Activated CD8-positive, alpha-beta memory T cell treated with anti-CD3 and anti-CD28 coated beads, Interleukin-2, amount 50 U/mL, for 48 hours (primary cell): ENCODE results near the gene LHFPL6.

Experiments used
- DNase-seq: peaks from one replicate; pipeline ENCODE4 v3.0.0-alpha.2; 2020

The LHFPL6 gene

GRCh38 chr13:39590466-39591036 is 12.4 kb downstream of the LHFPL6 start:
- no peak for DNase-seq

DNA sequence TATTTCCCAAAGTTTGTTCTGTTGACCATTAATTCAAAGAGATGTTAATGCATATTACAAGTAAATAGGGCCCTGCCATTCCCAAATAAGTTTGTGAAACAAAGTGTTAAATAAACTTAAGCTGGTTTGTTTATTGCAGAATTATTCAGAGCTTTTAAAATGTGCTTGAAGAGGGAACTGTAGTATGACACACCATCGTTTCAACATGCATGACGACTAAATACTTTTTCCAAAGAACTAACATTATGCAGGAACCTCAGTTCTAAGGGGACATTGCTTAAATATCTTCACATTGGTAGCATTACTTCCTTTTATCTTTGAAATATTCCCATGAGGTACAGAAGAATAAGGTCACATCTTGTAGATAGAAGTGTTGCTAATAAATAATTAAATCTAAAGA is 14.6 kb downstream of the LHFPL6 start:
- no peak for DNase-seq

DNA sequence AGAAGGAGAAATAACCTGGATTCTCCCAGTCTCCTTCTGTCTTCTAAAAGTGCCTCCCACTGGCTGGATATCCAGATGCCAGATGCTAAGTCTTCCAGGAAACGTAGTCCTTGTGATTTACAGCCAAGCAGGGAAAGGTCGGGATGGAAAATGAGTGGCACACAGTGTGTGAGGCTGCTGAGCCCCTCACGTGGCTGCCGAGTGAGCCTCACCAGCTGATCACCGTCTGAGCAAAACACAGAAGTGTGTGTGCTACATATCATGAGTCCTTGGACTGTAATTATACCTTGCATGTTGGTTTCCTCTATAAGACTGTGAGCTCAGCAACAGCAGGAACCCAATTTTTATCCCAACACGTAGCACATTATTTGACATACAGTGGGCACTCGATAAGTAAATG is 15.1 kb downstream of the LHFPL6 start:
- no peak for DNase-seq

DNA sequence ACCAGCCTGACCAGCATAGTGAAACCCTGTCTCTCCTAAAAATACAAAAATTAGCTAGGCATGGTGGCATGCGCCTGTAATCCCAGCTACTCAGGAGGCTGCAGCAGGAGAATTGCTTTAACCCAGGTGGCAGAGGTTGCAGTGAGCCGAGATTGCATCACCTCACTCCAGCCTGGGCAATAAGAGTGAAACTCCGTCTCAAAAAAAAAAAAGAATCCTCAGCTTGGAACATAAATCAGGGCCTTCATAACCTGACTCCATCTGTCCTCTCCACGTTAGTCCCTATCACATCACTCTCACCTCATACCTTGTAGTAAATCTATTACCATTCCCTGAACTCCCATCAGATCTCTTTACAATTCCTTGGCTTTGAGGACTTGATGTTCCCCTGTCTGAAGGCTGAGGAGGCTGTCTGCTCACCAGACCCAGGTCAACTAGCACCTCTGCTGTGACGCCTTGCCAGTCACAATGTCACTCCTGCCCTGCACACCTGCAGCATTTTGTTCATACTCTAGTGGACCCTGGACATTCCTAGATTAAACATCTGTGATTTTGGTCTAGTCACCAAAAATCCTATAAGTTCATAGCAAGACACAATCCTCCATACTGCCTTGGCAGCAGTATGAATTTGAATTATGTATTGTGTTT is 15.9 kb downstream of the LHFPL6 start:
- no peak for DNase-seq

- no peak for DNase-seq
Measured at GRCh38 chr13:39586151-39586550, 16.8 kb downstream of the LHFPL6 start.

- DNase-seq: no peak
Measured at GRCh38 chr13:39585219-39585618, 17.8 kb downstream of the LHFPL6 start.

- DNase-seq: no peak
Measured at GRCh38 chr13:39580881-39581575, 22.0 kb downstream of the LHFPL6 start.

GRCh38 chr13:39578821-39579291 is 24.1 kb downstream of the LHFPL6 start:
- no peak for DNase-seq

GRCh38 chr13:39577838-39578491 is 25.0 kb downstream of the LHFPL6 start:
- DNase-seq: no peak

DNA sequence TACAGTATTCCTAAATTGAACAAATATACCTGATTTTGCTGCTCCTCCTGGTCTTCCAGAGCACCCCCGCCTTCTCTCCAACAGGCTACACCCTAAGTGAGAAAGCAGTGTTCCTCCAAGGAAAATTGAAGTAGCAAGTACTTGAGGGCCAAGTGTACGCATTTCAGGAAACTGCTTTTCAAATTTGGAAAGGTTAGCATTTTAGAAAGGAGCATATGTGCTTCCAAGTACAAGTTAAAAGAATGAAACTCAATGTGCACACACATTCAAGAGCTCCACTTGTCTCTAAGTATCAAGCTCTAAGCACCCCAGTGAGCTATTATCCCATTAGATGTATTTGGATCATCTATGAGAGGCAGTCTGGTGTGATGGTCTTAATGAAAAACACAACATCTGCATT is 25.8 kb downstream of the LHFPL6 start:
- DNase-seq: no peak

- no peak for DNase-seq
Measured at GRCh38 chr13:39575641-39576238, 27.3 kb downstream of the LHFPL6 start.

- no peak for DNase-seq
Measured at GRCh38 chr13:39571502-39572092, 31.4 kb downstream of the LHFPL6 start.

GRCh38 chr13:39567569-39567968 is 35.4 kb downstream of the LHFPL6 start:
- no peak for DNase-seq

DNA sequence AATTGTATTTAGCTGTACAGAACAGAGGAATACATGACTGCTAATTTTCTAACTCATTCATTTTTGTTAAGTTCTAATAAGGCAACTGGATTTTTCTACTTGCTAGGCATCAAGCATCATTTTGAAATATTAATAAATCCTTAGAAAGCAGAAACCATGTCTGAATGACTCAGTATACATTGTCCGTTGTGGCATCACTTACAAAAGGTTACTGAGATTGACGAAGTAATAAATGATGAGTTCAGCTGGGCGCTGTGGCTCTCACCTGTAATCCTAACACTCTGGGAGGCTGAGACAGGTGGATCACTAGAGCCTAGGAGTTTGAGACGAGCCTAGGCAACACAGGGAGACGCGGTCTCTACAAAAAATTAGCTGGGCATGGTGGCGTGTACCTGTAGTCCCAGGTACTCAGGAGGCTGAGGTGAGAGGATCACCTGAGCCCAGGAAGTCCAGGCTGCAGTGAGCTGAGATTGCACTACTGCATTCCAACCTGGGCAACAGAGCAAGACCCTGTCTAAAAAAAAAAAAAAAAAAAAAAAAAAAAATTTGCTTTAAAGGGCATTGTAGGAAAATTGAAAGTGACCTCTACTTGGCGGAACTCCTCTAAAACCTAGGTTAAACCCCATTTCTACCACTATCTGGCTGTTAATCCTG is 36.6 kb downstream of the LHFPL6 start:
- no peak for DNase-seq

DNA sequence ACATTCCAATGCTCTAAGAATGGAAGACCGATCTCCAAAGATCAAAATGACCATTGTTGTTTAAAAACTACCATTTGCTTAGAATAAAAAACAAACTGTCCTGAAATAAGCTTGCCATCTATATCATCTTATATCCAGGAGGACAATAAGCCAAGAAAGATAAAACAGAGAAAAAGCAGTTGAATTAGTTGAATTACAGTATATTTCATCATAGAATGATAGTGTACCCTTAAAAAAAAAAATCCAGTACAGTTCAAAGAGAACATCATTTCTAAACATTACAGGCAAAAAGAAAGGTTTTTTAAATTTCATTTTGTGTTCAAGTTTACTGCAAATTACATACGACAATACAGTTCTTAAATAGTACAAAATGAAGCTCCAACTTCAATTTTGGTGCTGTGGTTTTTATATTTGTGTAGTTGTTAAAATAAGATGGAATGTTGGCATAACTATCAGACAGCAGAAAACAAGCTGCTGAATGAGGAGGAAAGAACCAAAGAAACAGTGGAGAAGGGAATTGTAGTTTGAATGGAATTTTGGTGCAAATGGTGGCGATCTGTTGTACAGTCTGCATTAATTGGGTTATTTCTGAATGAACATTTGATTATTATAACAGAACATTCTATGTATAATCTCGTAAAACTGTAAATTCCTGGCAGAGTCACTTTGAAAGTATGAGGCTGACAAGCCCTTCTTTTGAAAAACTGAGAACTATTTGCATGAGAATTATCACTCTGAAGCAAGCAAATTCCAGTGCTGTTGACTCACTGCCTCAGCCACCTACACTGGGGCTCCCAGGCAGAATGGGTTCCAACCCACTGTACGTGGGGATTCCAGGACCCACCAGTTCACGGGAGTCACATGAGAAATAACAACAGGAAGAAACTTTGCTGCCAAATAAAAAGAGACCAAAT is 37.7 kb downstream of the LHFPL6 start:
- DNase-seq: no peak

DNA sequence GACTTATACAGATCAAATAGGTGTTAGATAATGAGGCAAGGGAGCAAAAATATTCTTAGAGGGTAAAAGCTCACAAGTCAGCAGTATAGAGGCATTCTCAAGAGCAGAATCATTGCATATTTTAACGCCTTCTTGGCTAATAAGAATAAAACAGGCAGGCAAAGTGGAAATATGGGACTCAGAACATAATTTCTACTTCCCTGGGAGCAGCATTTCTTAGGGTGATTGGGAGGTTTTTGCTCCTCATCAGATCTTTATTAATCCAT is 39.6 kb downstream of the LHFPL6 start:
- no peak for DNase-seq

DNA sequence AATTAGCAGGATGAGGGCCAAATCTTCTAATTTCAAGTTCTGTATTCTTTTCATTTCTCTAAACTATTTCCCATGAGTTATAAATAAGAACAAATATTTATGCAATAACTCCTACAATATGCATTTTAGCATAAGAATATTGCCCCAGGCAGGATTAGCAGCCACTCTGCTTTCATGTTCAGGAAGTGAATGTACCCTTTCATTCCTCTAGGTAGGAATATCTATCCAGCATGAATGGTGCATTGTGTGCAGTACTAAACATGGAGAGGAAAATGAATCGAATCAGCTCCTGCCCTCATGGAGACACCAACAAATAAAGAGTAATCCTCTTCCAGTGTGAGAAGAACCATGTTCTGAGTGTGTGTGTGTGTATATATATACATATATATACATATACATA is 41.0 kb downstream of the LHFPL6 start:
- DNase-seq: no peak

DNA sequence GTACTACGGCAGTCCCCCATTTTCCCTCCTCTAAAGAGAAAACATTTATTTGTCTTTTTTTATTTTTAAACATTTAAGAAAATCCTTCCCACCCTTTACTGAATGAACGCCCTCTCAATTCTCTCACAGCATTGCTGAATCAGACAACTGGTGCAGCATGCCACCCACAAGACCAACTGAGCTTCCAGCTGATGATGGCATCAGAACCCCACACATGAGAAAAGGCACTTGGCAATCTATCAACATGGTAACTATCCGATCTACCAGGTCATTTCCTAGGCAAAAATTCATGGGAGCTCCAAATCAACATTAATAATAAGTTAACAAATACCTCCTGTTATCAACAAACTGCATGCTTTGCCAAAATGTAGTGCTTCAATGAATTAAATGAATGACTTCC is 43.1 kb downstream of the LHFPL6 start:
- DNase-seq: no peak

DNA sequence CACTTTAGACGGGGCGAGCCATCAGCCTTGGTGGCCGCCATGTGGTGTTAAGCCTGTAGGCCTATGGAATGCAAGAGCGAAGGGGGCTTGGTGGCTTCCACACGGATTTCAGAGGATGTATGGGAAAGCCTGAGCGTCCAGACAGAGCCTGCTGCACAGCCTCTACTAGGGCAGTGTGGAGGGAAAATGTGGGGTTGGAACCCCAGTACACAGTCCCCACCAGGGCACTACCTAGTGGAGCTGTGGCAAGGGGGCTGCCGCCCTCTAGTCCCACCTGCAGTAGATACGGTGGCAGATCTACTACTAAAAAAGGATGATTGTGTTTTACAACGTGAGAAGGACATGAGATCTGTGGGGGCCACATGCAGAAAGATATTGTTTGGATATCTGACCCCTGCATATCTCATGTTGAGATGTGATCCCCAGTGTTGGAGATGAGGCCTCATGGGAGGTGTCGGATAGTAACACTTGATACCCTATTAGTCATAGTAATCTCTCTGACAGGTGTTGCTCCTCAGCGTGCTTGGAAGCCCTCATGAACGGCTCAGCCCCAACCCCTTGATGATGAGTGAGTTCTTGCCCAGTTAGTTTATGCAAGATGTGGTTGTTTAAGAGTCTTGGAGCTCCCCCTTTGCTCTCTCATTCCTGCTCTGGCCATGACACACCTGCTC is 45.6 kb downstream of the LHFPL6 start:
- DNase-seq: no peak

- no peak for DNase-seq
Measured at GRCh38 chr13:39556866-39557265, 46.1 kb downstream of the LHFPL6 start.

GRCh38 chr13:39554371-39554770 is 48.6 kb downstream of the LHFPL6 start:
- no peak for DNase-seq
